Mucosa of gallbladder (tissue), 1 donor: ENCODE results near the gene ACAP1. TPM values are rescaled to one million over a fixed set of nuclear protein-coding genes. Genes with fewer than 3 reads are reported as not detected.

ENCODE experiments used
- DNase-seq: peaks from one replicate; pipeline ENCODE4 v3.0.0-alpha.2; 2020; ENCODE audit warnings: low spot score
- total RNA-seq: library from RNA; stranded (reverse); gene quantifications from one replicate; pipeline ENCODE4 v1.2.1, GENCODE V29; 2021
- donor health status: DM: no; HTN: no; CAD: no.

The ACAP1 gene
- total RNA-seq, 1 donor from 2014 or later = 24.2 TPM

DNA sequence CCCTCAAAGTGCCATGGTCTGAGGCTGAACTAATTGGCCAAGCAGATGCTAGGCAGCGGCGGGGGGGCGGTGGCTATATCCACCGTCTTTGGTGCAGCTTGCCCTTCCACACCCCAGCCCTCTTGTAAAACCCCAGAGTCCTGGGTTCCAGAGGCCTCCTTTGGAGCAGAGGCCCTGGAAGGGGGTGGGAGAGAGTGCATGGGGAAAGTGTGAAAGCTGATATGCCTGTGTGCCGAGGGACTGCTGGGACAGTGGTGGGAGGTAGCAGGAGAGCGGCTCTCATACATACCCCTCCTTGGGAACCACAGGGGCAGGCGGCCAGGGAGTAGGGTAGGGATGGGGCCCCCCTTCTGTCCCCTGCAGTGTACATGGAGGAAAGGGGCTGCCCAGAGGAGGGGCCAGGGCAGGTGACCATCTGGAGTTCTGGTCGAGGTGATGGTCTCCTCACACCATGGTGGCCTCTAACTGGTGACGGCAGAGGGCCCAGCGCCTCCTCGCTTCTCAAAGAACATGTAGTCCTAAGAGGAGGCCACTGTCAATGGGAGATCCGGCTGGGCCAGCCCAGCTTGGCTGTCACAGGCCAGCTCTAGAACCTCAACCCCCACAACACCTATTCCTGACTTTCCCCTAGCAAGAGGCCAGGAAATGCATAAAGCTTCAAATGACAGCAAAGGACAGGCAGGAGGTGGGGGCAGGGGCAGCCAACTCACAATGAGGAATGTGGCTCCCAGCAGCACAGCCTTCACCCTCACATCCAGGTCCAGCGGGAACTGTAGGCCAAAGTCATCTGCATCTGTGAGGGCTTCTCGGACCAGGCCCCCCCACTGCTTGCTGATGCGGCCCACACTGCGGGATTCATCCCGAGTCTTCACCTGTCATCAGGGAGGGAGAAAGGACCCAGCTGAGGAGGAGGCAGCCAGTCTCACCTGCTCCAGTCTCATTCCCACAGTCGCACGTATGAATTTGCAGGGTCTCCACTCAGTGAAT lies 53.9 kb downstream of the ACAP1 start:
- DNase-seq = no peak

DNA sequence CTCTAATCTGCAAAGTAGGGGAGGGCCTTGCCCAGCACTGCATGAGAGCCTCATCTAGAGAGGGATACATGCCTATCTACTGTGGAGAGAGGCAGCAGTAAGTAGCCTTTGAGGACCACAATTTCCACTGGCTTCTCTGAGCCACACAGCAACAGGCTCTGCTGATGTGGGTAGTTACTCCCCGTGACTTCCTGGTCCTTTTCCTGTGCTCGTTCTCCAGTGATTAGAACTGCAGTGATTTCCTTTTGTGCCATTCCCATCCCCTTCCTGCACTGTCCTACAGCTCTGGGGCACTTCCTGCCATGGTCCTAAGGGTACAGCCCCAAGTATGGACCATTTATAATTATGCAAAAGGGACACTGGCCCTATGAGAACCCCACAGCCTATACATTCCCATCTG lies 55.0 kb downstream of the ACAP1 start:
- DNase-seq = no peak

DNA sequence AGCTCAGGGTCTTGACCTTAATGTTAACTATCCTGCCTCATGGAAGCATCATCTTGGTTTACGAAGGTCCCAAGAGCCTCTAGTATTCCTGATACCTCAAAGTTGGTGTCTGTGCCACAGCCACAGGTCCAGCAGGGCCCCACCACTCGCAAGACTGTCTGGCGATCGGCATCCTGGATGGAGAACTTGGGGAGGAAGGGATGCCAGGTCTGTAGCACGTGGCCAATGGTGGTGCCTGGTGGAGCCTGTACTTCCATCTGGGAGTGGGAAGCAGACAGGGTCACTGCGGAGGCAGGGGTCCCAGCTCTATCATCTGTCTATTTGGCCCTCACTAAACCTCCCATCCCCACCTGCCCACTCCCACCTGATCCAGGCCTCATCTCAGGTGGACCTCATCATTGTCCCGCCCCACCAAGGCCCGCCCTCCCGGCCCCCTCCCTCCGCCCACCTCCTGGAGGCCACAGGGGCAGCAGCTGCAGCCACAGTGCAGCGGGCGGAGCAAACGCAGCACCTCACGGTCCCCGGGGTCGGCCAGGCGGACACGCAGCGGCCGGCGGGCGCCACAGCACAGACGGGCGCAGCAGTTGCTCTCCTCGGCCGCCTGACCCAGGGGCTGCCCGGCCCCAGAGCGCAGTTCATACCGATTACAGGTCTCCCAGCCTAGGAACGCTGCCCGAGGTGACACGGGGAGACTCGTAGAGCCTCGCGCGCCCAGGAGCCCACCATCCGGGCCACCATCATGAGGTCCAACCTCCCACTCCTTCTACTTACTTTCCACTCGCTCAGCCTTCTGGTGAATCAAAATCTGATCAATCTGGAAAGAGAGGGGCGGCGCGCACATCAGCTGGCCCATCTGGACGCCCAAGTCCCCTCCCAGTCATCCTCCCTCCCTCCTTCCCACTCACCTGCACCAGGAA lies 56.6 kb downstream of the ACAP1 start:
- DNase-seq = no peak

DNA sequence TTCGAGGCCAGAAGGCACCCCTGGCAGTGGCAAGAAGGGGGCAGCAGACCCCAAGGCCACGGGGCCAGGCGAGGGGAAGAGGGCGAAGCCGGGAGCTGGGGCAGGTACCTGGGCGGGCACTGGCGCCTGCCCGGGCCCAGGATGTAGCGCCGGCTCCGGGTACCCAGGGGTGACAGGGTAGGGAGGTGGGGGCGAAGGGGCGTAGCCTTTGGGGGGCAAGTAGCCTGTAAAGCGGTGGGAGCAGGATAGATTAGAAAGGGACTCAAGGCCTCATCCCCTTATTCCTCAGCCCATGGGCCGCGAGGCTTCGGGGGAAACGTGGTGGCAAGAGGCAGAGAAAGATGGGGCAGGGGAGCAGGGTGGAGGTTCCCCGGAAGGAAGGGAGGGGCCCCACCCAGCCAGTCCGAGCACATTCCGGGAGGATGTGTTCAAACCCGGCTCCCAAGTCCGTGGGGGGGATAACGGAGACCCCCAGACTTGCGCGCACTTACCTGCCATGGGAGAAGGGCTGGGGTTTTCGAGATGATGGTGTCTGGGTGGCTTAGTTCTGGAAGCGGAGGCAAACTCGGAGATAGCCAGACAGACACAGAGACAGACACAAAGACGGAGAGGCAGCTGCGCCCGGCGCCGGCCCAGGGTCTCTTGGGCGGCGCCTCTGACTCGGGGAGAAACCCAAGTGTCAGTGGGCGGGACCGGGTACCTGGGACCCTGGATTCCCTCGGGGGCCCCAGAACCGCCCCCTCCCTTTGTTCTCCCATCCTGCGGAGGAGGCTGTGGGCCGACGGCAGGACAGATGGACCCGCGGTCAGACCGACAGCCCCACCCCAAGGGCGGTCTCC lies 57.5 kb downstream of the ACAP1 start:
- DNase-seq = no peak

DNA sequence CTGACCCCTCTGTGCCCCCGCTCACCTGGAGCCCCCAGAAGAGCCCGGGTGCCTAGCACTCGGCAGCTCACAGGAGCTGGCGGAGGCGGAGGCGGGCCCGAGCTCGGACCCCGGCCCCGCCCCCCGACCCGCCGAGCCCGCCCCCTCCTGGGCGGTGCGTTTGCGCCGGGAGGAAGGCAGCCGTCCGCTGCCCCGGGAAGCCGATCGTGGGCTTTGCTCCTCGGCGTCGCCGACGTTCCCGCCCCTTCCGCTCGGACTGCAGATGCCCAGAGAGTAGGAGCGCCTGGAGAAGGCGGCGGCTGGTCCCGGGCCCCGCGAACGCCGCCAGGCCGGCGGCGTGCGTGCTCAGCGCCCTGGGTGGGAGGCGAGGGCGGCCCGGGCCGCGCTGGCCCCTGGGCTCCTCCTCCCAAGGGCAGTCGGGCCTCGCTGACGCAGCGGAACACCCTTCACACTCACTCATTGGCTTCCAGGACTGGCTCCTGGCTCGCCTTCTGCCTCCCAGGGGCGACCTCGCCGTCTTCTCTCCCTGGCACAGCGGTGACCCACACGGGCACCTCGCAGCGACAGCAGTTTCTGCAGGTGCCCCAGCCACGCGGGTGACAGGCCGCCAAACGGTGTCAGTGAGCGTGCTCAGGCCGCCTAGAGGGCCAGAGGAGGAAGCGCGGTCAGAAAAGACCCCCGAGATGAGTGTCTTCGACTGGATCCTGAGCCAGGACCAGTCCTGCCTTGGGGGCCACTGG lies 58.3 kb downstream of the ACAP1 start, which contains the start of gene PLSCR3:
PLSCR3 (minus strand) TSS at position 74 of the 740 bp plus-strand sequence. CDS start 415 bp downstream, outside the sequence.
- peak; percentile 87 for DNase-seq

DNA sequence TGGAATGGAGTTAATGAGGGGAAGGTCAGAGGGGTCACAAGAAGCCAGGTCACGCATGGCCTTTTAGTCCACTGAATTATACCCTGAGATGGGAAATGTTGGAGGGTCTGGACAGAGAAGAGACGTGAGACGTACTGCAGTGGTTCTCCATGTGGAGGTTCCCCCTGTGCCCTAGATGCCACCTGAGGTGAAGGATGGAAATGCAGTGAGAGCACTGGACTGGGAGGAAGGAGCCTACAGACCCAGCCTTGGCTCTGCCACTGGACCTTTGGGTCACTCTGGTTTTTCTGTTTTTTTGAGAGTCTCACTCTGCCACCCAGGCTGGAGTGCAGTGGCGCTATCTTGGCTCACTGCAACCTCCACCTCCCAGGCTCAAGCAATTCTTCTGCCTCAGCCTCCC lies 59.8 kb downstream of the ACAP1 start:
- no peak for DNase-seq

DNA sequence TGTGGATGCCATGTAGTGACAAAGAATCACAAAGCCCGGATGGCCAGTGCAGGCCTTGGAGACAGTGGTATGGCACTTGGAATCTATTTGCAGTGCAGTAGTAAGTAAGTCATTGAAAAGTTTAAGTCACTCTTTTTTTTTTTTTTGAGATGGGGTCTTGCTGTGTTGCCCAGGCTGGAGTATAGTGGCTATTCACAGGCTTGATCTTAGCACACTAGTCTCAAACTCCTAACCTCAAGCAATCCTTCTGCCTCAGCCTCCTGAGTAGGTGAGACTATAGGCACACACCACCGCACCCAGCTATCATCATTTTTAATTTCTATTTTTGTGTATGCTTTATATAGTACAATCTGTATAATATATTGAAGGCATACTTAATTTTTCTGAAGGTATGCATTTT lies 62.3 kb downstream of the ACAP1 start:
- DNase-seq = no peak

Other genes with a start within 250 kb of the ACAP1 start
- 45.5 TPM for gene ASGR2, start 221.7 kb upstream of the ACAP1 start, total RNA-seq
- gene ASGR1, start 157.2 kb upstream of the ACAP1 start, total RNA-seq = 5.0 TPM
- 36.5 TPM for gene DLG4, start 116.7 kb upstream of the ACAP1 start, total RNA-seq
- 914 TPM for gene ACADVL, start 116.6 kb upstream of the ACAP1 start, total RNA-seq
- gene DVL2, start 102.0 kb upstream of the ACAP1 start, total RNA-seq = 60.9 TPM
- 32.3 TPM for gene PHF23, start 97.1 kb upstream of the ACAP1 start, total RNA-seq
- 587 TPM for gene GABARAP, start 94.1 kb upstream of the ACAP1 start, total RNA-seq
- 107 TPM for gene CTDNEP1, start 84.8 kb upstream of the ACAP1 start, total RNA-seq
- 47.9 TPM for gene ELP5, start 84.3 kb upstream of the ACAP1 start, total RNA-seq
- 248 TPM for gene CLDN7, start 74.1 kb upstream of the ACAP1 start, total RNA-seq
- 7.6 TPM for gene SLC2A4, start 54.8 kb upstream of the ACAP1 start, total RNA-seq
- gene YBX2, start 41.9 kb upstream of the ACAP1 start, total RNA-seq = 1.4 TPM
- 233 TPM for gene EIF5A, start 28.9 kb upstream of the ACAP1 start, total RNA-seq
- 71.8 TPM for gene GPS2, start 21.2 kb upstream of the ACAP1 start, total RNA-seq
- 50.3 TPM for gene NEURL4, start 7.2 kb upstream of the ACAP1 start, total RNA-seq
- gene KCTD11, start 15.6 kb downstream of the ACAP1 start, total RNA-seq = 15.3 TPM
- gene TMEM95, start 18.6 kb downstream of the ACAP1 start, total RNA-seq = not detected
- 11.7 TPM for gene TNK1, start 44.6 kb downstream of the ACAP1 start, total RNA-seq
- 39.7 TPM for gene PLSCR3, start 58.0 kb downstream of the ACAP1 start, total RNA-seq
- 67.5 TPM for gene TMEM256, start 67.6 kb downstream of the ACAP1 start, total RNA-seq
- 35.2 TPM for gene NLGN2, start 71.3 kb downstream of the ACAP1 start, total RNA-seq
- not detected for gene SPEM1, start 83.8 kb downstream of the ACAP1 start, total RNA-seq
- gene SPEM2, start 89.1 kb downstream of the ACAP1 start, total RNA-seq = not detected
- gene SPEM3, start 92.3 kb downstream of the ACAP1 start, total RNA-seq = not detected
- gene TMEM102, start 98.9 kb downstream of the ACAP1 start, total RNA-seq = 14.3 TPM
- gene FGF11, start 103.0 kb downstream of the ACAP1 start, total RNA-seq = 2.7 TPM
- 10.0 TPM for gene CHRNB1, start 108.5 kb downstream of the ACAP1 start, total RNA-seq
- 82.8 TPM for gene ZBTB4, start 143.1 kb downstream of the ACAP1 start, total RNA-seq
- not detected for gene SLC35G6, start 144.9 kb downstream of the ACAP1 start, total RNA-seq
- 133 TPM for gene POLR2A, start 147.8 kb downstream of the ACAP1 start, total RNA-seq
- gene TNFSF12, start 212.5 kb downstream of the ACAP1 start, total RNA-seq = 81.5 TPM
- gene TNFSF13, start 222.2 kb downstream of the ACAP1 start, total RNA-seq = 120 TPM
- gene SENP3, start 225.4 kb downstream of the ACAP1 start, total RNA-seq = 46.6 TPM
- 75.3 TPM for gene CD68, start 243.1 kb downstream of the ACAP1 start, total RNA-seq
- gene MPDU1, start 247.3 kb downstream of the ACAP1 start, total RNA-seq = 76.4 TPM